ENCODE data around the gene TFPI2. TPM values are rescaled to one million over a fixed set of nuclear protein-coding genes. Genes with fewer than 3 reads are reported as not detected.
"Not testable (repeated sequence)": the region's sequence is repeated elsewhere in the genome, so short reads cannot be mapped to it uniquely, and the experiment has no call there.

The TFPI2 gene, protein sequence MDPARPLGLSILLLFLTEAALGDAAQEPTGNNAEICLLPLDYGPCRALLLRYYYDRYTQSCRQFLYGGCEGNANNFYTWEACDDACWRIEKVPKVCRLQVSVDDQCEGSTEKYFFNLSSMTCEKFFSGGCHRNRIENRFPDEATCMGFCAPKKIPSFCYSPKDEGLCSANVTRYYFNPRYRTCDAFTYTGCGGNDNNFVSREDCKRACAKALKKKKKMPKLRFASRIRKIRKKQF
- 0.07 and 1.7 TPM in 2 replicates for total RNA-seq (2014; rRNA removed; shearing (Covaris generic); ENCODE audit: low replicate concordance)

GRCh38 chr7:93890464-93891068 lies at the start of gene TFPI2:
TFPI2 (minus strand) TSS chr7:93890753; CDS start chr7:93890678, 75 bp downstream.
- peak; percentile 60 for DNase-seq
- H3K4me3 ChIP-seq = peak within 1 kb of the TSS; percentile 46
- H3K27me3 ChIP-seq = no peaks in the 10 kb centered on the region
- H3K9me3 ChIP-seq = no peaks in the 10 kb centered on the region
- no peaks in the 10 kb centered on the region for H3K36me3 ChIP-seq

- H3K4me3 ChIP-seq = no peak overlapping the region
- H3K9me3 ChIP-seq = no peaks in the 10 kb centered on the region
- no peaks in the 10 kb centered on the region for H3K27me3 ChIP-seq
- H3K36me3 ChIP-seq = no peaks in the 10 kb centered on the region
- no peak for DNase-seq
Observed at GRCh38 chr7:93938293-93938692, 47.7 kb upstream of the TFPI2 start.

GRCh38 chr7:93937818-93938217 lies 47.3 kb upstream of the TFPI2 start:
- Histone ChIP-seq H3K27me3 (no peaks in the 10 kb centered on the region), H3K9me3 (no peaks in the 10 kb centered on the region), H3K4me3 (no peak overlapping the region), H3K36me3 (no peaks in the 10 kb centered on the region)
- DNase-seq = no peak

- no peak for DNase-seq
- H3K9me3 ChIP-seq = no peaks in the 10 kb centered on the region
- no peaks in the 10 kb centered on the region for H3K27me3 ChIP-seq
- no peak overlapping the region for H3K4me3 ChIP-seq
- no peaks in the 10 kb centered on the region for H3K36me3 ChIP-seq
Observed at GRCh38 chr7:93935102-93935501, 44.5 kb upstream of the TFPI2 start.

GRCh38 chr7:93933156-93933555 lies 42.6 kb upstream of the TFPI2 start:
- no peak for DNase-seq
- no peaks in the 10 kb centered on the region for H3K27me3 ChIP-seq
- no peaks in the 10 kb centered on the region for H3K36me3 ChIP-seq
- no peak overlapping the region for H3K4me3 ChIP-seq
- no peaks in the 10 kb centered on the region for H3K9me3 ChIP-seq

GRCh38 chr7:93931655-93932054 lies 41.1 kb upstream of the TFPI2 start:
- no peaks in the 10 kb centered on the region for H3K27me3 ChIP-seq
- no peak for DNase-seq
- no peak overlapping the region for H3K4me3 ChIP-seq
- no peaks in the 10 kb centered on the region for H3K36me3 ChIP-seq
- no peaks in the 10 kb centered on the region for H3K9me3 ChIP-seq

- H3K9me3 ChIP-seq = no peaks in the 10 kb centered on the region
- DNase-seq = no peak
- H3K4me3 ChIP-seq = no peak overlapping the region
- no peaks in the 10 kb centered on the region for H3K27me3 ChIP-seq
- 0 out of 2 replicates have a peak, but pooled peaks cover 2% of the 10 kb centered on the region for H3K36me3 ChIP-seq
Observed at GRCh38 chr7:93927585-93927984, 37.0 kb upstream of the TFPI2 start.

GRCh38 chr7:93926800-93927199 lies 36.2 kb upstream of the TFPI2 start:
- Histone ChIP-seq H3K4me3 (no peak overlapping the region), H3K27me3 (no peaks in the 10 kb centered on the region), H3K9me3 (no peaks in the 10 kb centered on the region), H3K36me3 (0 out of 2 replicates have a peak, but pooled peaks cover 2% of the 10 kb centered on the region)
- DNase-seq = no peak

- Histone ChIP-seq H3K36me3 (0 out of 2 replicates have a peak, but pooled peaks cover 2% of the 10 kb centered on the region), H3K27me3 (no peaks in the 10 kb centered on the region), H3K4me3 (peak overlapping the region; percentile 63), H3K9me3 (no peaks in the 10 kb centered on the region)
- DNase-seq = no peak
Observed at GRCh38 chr7:93923942-93924341, 33.4 kb upstream of the TFPI2 start.

GRCh38 chr7:93923296-93923695 lies 32.7 kb upstream of the TFPI2 start:
- DNase-seq = no peak
- H3K36me3 ChIP-seq = 0 out of 2 replicates have a peak, but pooled peaks cover 2% of the 10 kb centered on the region

DNA sequence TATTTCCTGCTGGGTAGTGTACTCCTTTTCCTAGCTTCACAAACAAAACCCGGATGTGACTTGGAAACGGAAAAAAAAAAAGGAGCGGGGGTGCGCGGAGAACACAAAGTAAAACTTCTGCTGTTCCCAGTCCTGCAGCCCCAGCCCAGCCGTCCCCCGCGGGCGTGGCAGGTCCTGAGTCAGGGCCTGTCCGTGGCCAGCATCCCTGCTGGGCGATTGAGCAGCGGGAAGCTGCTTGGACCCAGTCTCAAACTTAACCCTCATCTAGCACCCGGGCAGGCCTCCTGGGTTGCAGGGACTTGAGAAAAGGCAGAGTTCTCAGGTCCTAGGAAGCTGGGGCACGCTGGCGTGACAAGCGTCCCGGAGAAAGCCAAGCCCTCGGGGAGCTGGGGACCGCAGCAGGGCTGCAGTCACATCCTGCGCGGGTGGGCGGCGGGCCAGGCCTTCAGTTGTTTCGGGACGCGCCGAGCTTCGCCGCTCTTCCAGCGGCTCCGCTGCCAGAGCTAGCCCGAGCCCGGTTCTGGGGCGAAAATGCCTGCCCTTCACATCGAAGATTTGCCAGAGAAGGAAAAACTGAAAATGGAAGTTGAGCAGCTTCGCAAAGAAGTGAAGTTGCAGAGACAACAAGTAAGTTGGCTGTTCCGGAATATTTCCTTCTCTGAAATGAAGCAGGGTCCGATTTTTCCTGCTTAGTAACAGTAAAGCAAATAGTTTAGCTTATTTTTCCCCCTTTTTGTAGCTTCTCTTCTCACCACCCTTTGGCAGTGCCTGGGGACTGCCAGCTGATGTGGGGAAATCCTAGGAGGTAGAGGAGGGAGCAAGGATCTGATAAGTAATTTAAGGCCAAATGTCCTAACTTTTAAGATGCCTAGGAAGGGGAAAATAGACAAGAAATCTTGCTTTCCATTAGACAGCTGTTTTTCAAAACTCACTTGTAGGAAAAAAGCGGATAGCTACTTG lies 31.3 kb upstream of the TFPI2 start, which contains the start of gene GNG11:
GNG11 (plus strand) TSS at position 129 of the 960 bp plus-strand sequence; CDS start at position 532, 403 bp downstream.
- H3K4me3 ChIP-seq = peak within 1 kb of the TSS; percentile 63
- 0 out of 2 replicates have a peak, but pooled peaks cover 2% of the 10 kb centered on the region for H3K36me3 ChIP-seq
- H3K27me3 ChIP-seq = no peaks in the 10 kb centered on the region
- no peaks in the 10 kb centered on the region for H3K9me3 ChIP-seq
- peak; percentile 90 for DNase-seq

More at GRCh38 chr7:93923296-93923695, 32.7 kb upstream of the TFPI2 start:
- Histone ChIP-seq H3K9me3 (no peaks in the 10 kb centered on the region), H3K27me3 (no peaks in the 10 kb centered on the region), H3K4me3 (peak overlapping the region; percentile 63)

DNA sequence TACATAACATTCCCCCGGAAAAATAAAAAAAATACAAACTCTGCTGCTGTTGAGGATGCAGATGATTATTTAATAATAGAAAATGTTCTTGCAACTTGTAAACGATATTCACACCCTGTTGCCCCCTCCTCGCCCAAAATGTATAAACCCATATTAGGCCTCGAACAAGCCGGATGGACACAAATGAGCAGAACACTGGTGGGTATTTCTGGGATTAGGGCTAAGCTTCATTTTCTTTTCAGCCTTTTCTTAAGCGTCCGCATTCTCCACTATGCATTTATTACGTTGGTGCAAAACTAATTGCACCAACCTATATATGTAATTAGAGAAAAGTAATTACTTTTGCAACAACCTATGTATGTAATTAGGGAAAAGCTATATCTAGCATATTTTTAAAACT lies 30.6 kb upstream of the TFPI2 start:
- Histone ChIP-seq H3K36me3 (0 out of 2 replicates have a peak, but pooled peaks cover 1% of the 10 kb centered on the region), H3K9me3 (no peaks in the 10 kb centered on the region), H3K4me3 (peak overlapping the region; percentile 63), H3K27me3 (no peaks in the 10 kb centered on the region)
- no peak for DNase-seq

DNA sequence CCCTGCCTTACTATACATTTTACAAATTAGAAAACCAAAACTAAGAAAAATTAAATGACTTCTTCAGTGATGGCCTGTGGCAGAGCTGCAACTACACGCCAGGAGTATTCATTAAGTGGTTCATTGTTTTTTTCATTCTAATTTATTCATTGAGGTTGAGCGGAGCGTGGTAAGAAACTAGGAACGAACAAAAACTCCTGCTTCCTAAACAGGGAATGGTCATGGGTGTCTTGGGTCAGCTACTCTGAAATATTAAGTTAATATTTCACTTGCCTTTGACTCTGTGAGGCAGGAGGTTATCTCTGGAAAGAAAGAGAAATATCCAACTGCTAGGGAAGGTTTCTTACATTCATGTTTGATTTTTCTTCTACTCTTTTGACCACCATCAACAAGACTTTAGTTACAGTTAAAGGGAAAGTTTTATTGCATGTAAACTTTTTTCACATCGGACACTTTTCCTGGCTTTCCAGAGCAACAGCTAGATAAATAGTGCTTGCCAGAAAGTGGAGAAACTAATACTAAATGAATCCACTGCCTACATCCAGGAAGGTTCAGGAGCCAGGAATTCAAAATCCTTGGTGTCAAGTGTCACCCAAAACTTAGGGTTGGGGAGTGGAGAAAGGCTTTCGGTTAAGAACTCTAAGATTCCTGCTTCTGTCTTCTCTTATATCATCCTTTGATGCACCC lies 30.1 kb upstream of the TFPI2 start:
- Histone ChIP-seq H3K4me3 (peak overlapping the region; percentile 63), H3K27me3 (no peaks in the 10 kb centered on the region), H3K36me3 (no peaks in the 10 kb centered on the region), H3K9me3 (no peaks in the 10 kb centered on the region)
- no peak for DNase-seq

- H3K9me3 ChIP-seq, H3K27me3 ChIP-seq, H3K36me3 ChIP-seq, DNase-seq, H3K4me3 ChIP-seq: not testable (repeated sequence)
Observed at GRCh38 chr7:93916315-93916714, 25.8 kb upstream of the TFPI2 start.

GRCh38 chr7:93915888-93916287 lies 25.3 kb upstream of the TFPI2 start:
- H3K36me3 ChIP-seq, H3K9me3 ChIP-seq, H3K27me3 ChIP-seq, H3K4me3 ChIP-seq, DNase-seq: not testable (repeated sequence)

GRCh38 chr7:93915206-93915842 lies 24.8 kb upstream of the TFPI2 start:
- not testable (repeated sequence) for H3K36me3 ChIP-seq, H3K4me3 ChIP-seq, H3K9me3 ChIP-seq, DNase-seq, H3K27me3 ChIP-seq
